Measurements from ENCODE around the gene PPP2R2B. TPM values are rescaled to one million over a fixed set of nuclear protein-coding genes. Genes with fewer than 3 reads are reported as not detected.

PPP2R2B gene
- total RNA-seq: 1 to 10 TPM in 1 of 2 donors, under 1 TPM in 1; 0.46 to 1.8 TPM

GRCh38 chr5:146878476-146879172 lies at the start of gene PPP2R2B:
TSS of gene PPP2R2B (minus strand) at chr5:146878757.
- Mint-ChIP-seq H3K9me3 (no peaks in the 10 kb centered on the region), H3K36me3 (no peaks in the 10 kb centered on the region), H3K27ac (no peak within 1 kb of the TSS)
- DNase-seq (ENCODE audit: low spot score in 2 of 2) (peak in 1 of 2 donors; percentile 39), ATAC-seq (peak; percentile 73 to 91)

- no peak overlapping the region for H3K27ac Mint-ChIP-seq
- DNase-seq (ENCODE audit: low spot score in 2 of 2) (no peak), ATAC-seq (no peak)
- peaks cover 0 to 4% of the 10 kb centered on the region in 2 donors for H3K36me3 Mint-ChIP-seq
- no peaks in the 10 kb centered on the region for H3K9me3 Mint-ChIP-seq
Observed at GRCh38 chr5:146924132-146924531, 45.6 kb upstream of the PPP2R2B start.

- no peaks in the 10 kb centered on the region for H3K9me3 Mint-ChIP-seq
- H3K36me3 Mint-ChIP-seq: peaks cover 0 to 4% of the 10 kb centered on the region in 2 donors
- H3K27ac Mint-ChIP-seq: no peak overlapping the region
- no peak for DNase-seq (ENCODE audit: low spot score in 2 of 2)
- ATAC-seq: no peak
Observed at GRCh38 chr5:146921225-146921624, 42.7 kb upstream of the PPP2R2B start.

- Mint-ChIP-seq H3K27ac (no peak overlapping the region), H3K9me3 (peaks cover 0 to 6% of the 10 kb centered on the region in 2 donors), H3K36me3 (peaks cover 0 to 12% of the 10 kb centered on the region in 2 donors)
- no peak for DNase-seq (ENCODE audit: low spot score in 2 of 2)
- no peak for ATAC-seq
Observed at GRCh38 chr5:146920351-146920881, 41.9 kb upstream of the PPP2R2B start.

- no peak overlapping the region for H3K27ac Mint-ChIP-seq
- DNase-seq (ENCODE audit: low spot score in 2 of 2) (no peak), ATAC-seq (no peak)
- peaks cover 0 to 12% of the 10 kb centered on the region in 2 donors for H3K36me3 Mint-ChIP-seq
- H3K9me3 Mint-ChIP-seq: peaks cover 0 to 10% of the 10 kb centered on the region in 2 donors
Observed at GRCh38 chr5:146919304-146919703, 40.7 kb upstream of the PPP2R2B start.

GRCh38 chr5:146917931-146918330 lies 39.4 kb upstream of the PPP2R2B start:
- H3K9me3 Mint-ChIP-seq: peaks cover 0 to 10% of the 10 kb centered on the region in 2 donors

GRCh38 chr5:146912874-146913273 lies 34.3 kb upstream of the PPP2R2B start:
- no peak overlapping the region for H3K27ac Mint-ChIP-seq

More at GRCh38 chr5:146917931-146918330, 39.4 kb upstream of the PPP2R2B start:
- ATAC-seq (no peak), DNase-seq (ENCODE audit: low spot score in 2 of 2) (no peak)
- H3K36me3 Mint-ChIP-seq: peaks cover 0 to 12% of the 10 kb centered on the region in 2 donors
- no peak overlapping the region for H3K27ac Mint-ChIP-seq

GRCh38 chr5:146910239-146910638 lies 31.7 kb upstream of the PPP2R2B start:
- Mint-ChIP-seq H3K9me3 (peaks cover 0 to 6% of the 10 kb centered on the region in 2 donors), H3K27ac (no peak overlapping the region), H3K36me3 (no peaks in the 10 kb centered on the region)
- no peak for DNase-seq (ENCODE audit: low spot score in 2 of 2)
- ATAC-seq: no peak

More at GRCh38 chr5:146912874-146913273, 34.3 kb upstream of the PPP2R2B start:
- ATAC-seq (no peak), DNase-seq (ENCODE audit: low spot score in 2 of 2) (no peak)
- peaks cover 0 to 12% of the 10 kb centered on the region in 2 donors for H3K36me3 Mint-ChIP-seq
- peaks cover 0 to 14% of the 10 kb centered on the region in 2 donors for H3K9me3 Mint-ChIP-seq

GRCh38 chr5:146909255-146910068 lies 30.9 kb upstream of the PPP2R2B start:
- Mint-ChIP-seq H3K36me3 (no peaks in the 10 kb centered on the region), H3K9me3 (peaks cover 0 to 3% of the 10 kb centered on the region in 2 donors), H3K27ac (no peak overlapping the region)
- ATAC-seq: no peak
- no peak for DNase-seq (ENCODE audit: low spot score in 2 of 2)

GRCh38 chr5:146906803-146907202 lies 28.2 kb upstream of the PPP2R2B start:
- Mint-ChIP-seq H3K9me3 (peaks cover 0 to 3% of the 10 kb centered on the region in 2 donors), H3K36me3 (no peaks in the 10 kb centered on the region), H3K27ac (no peak overlapping the region)
- DNase-seq (ENCODE audit: low spot score in 2 of 2) (no peak), ATAC-seq (no peak)

- DNase-seq (ENCODE audit: low spot score in 2 of 2) (no peak), ATAC-seq (no peak)
- Mint-ChIP-seq H3K36me3 (no peaks in the 10 kb centered on the region), H3K9me3 (no peaks in the 10 kb centered on the region), H3K27ac (no peak overlapping the region)
Observed at GRCh38 chr5:146904890-146905289, 26.3 kb upstream of the PPP2R2B start.

GRCh38 chr5:146903789-146904188 lies 25.2 kb upstream of the PPP2R2B start:
- no peaks in the 10 kb centered on the region for H3K9me3 Mint-ChIP-seq
- H3K36me3 Mint-ChIP-seq: no peaks in the 10 kb centered on the region
- no peak overlapping the region for H3K27ac Mint-ChIP-seq
- ATAC-seq: no peak
- DNase-seq (ENCODE audit: low spot score in 2 of 2): no peak

GRCh38 chr5:146902471-146902870 lies 23.9 kb upstream of the PPP2R2B start:
- DNase-seq (ENCODE audit: low spot score in 2 of 2) (no peak), ATAC-seq (no peak)
- no peak overlapping the region for H3K27ac Mint-ChIP-seq
- no peaks in the 10 kb centered on the region for H3K9me3 Mint-ChIP-seq
- no peaks in the 10 kb centered on the region for H3K36me3 Mint-ChIP-seq

- ATAC-seq (no peak), DNase-seq (ENCODE audit: low spot score in 2 of 2) (no peak)
- Mint-ChIP-seq H3K9me3 (peaks cover 0 to 4% of the 10 kb centered on the region in 2 donors), H3K27ac (no peak overlapping the region), H3K36me3 (peaks cover 0 to 6% of the 10 kb centered on the region in 2 donors)
Observed at GRCh38 chr5:146897061-146897460, 18.5 kb upstream of the PPP2R2B start.

GRCh38 chr5:146894753-146895521 lies 16.4 kb upstream of the PPP2R2B start:
- Mint-ChIP-seq H3K9me3 (peaks cover 0 to 4% of the 10 kb centered on the region in 2 donors), H3K27ac (peak overlapping the region in 1 of 2 donors; percentile 32), H3K36me3 (peaks cover 0 to 6% of the 10 kb centered on the region in 2 donors)
- ATAC-seq (peak; percentile 31 to 95), DNase-seq (ENCODE audit: low spot score in 2 of 2) (no peak)

- ATAC-seq (no peak), DNase-seq (ENCODE audit: low spot score in 2 of 2) (no peak)
- H3K9me3 Mint-ChIP-seq: peaks cover 0 to 4% of the 10 kb centered on the region in 2 donors
- H3K27ac Mint-ChIP-seq: no peak overlapping the region
- H3K36me3 Mint-ChIP-seq: peaks cover 0 to 6% of the 10 kb centered on the region in 2 donors
Observed at GRCh38 chr5:146893991-146894390, 15.4 kb upstream of the PPP2R2B start.

All from activated naive CD4-positive, alpha-beta T cell treated with anti-CD3 and anti-CD28 coated beads, Interleukin-2, amount 50 U/mL, for 72 hours (primary cell).